OCI-LY1 (cell line): ENCODE data around the gene RGS10.

Experiments used
- H2AFZ ChIP-seq: fragments of 200-600 bp; sonication (generic), shearing (Covaris generic); 2 replicates; pipeline ENCODE4 v1.6.0; 2014; ENCODE audit warnings: antibody characterized with exemption, mild to moderate bottlenecking, low read length
- H3F3A ChIP-seq: fragments of 200-600 bp; sonication (generic), shearing (Covaris generic); 2 replicates; pipeline ENCODE4 v1.6.0; 2014; ENCODE audit warnings: mild to moderate bottlenecking, antibody characterized with exemption, low read length, moderate library complexity; ENCODE audit not compliant: insufficient read depth
- H3K27ac ChIP-seq: fragments of 200-600 bp; sonication (generic); 2 replicates; pipeline ENCODE4 v1.5.1; 2014; ENCODE audit warnings: low read length, mixed run types, mild to moderate bottlenecking, low read depth; ENCODE audit not compliant: poor library complexity, severe bottlenecking
- H3K27me3 ChIP-seq: fragments of 200-600 bp; sonication (generic); 2 replicates; pipeline ENCODE4 v1.6.0; 2014; ENCODE audit warnings: antibody characterized with exemption, mild to moderate bottlenecking, low read length, moderate library complexity; ENCODE audit not compliant: insufficient read depth
- H3K36me3 ChIP-seq: fragments of 200-600 bp; sonication (generic); 2 replicates; pipeline ENCODE4 v1.6.1; 2014; ENCODE audit warnings: mild to moderate bottlenecking, antibody characterized with exemption, low read length, moderate library complexity, mixed read lengths; ENCODE audit not compliant: insufficient read depth
- H3K4me1 ChIP-seq: fragments of 200-600 bp; sonication (generic); 2 replicates; pipeline ENCODE4 v1.5.1; 2014; ENCODE audit warnings: mild to moderate bottlenecking, low read length, moderate library complexity; ENCODE audit not compliant: insufficient read depth, severe bottlenecking
- H3K4me2 ChIP-seq: fragments of 200-600 bp; sonication (generic), shearing (Covaris generic); 2 replicates; pipeline ENCODE4 v1.6.1; 2014; ENCODE audit warnings: low read length
- H3K4me3 ChIP-seq: fragments of 200-600 bp; sonication (generic); 2 replicates; pipeline ENCODE4 v1.5.1; 2014; ENCODE audit warnings: low read length, low read depth, mild to moderate bottlenecking, mixed read lengths; ENCODE audit not compliant: poor library complexity, severe bottlenecking
- H3K79me2 ChIP-seq: fragments of 200-600 bp; shearing (Covaris generic); 2 replicates; pipeline ENCODE4 v1.6.1; 2016; ENCODE audit warnings: mixed run types, low read length, mixed read lengths; ENCODE audit not compliant: insufficient read depth
- H3K9ac ChIP-seq: fragments of 200-600 bp; sonication (generic), shearing (Covaris generic); 2 replicates; pipeline ENCODE4 v1.6.1; 2014; ENCODE audit warnings: mild to moderate bottlenecking, low read length, mixed read lengths
- H3K9me2 ChIP-seq: fragments of 200-600 bp; sonication (generic), shearing (Covaris generic); 2 replicates; pipeline ENCODE4 v1.6.1; 2014; ENCODE audit warnings: low read depth, mild to moderate bottlenecking, low read length, mixed read lengths
- H3K9me3 ChIP-seq: fragments of 200-600 bp; shearing (Covaris generic); 2 replicates; pipeline ENCODE4 v1.6.1; 2014; ENCODE audit warnings: low read length, mixed read lengths
- H4K20me1 ChIP-seq: fragments of 200-600 bp; sonication (generic), shearing (Covaris generic); 2 replicates; pipeline ENCODE4 v1.6.0; 2016; ENCODE audit warnings: mild to moderate bottlenecking, low read length; ENCODE audit not compliant: insufficient read depth
- EZH2 ChIP-seq: fragments of 200-600 bp; sonication (generic), shearing (Covaris generic); IDR thresholded peaks from 2 replicates; pipeline ENCODE4 v1.8.0; 2017; ENCODE audit warnings: borderline replicate concordance, mixed run types, mild to moderate bottlenecking, antibody characterized with exemption, low read length, moderate library complexity, mixed read lengths
- TF ChIP-seq, protein P1 (sequence below): fragments of 200-600 bp; sonication (generic), shearing (Covaris generic); IDR thresholded peaks from 2 replicates; pipeline ENCODE4 v1.5.1; 2017; ENCODE audit warnings: mild to moderate bottlenecking, antibody characterized with exemption, low read length, moderate library complexity, mixed read lengths

Gene RGS10

DNA sequence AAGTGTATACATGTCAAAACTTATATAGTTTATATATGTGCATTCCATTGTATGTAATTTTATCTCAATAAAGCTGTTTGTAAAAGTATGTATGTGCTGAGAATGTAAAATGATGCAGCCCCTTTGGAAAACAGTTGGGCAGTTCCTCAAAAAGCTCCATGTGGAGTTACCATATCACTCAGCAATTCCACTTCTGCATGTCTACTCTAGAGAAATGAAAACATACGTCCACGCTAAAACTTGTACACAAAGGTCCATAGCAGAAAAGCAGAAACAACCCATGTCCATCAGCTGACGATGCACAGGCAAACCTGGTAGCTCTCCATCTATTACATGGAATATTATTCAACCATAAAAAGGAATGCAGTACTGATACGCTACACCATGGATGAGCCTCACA lies 8.3 kb upstream of the RGS10 start:
- H3K9ac ChIP-seq = no peak overlapping the region
- H3K4me2 ChIP-seq = no peak overlapping the region
- no peak overlapping the region for H3K4me3 ChIP-seq
- TF ChIP-seq, protein P1, sequence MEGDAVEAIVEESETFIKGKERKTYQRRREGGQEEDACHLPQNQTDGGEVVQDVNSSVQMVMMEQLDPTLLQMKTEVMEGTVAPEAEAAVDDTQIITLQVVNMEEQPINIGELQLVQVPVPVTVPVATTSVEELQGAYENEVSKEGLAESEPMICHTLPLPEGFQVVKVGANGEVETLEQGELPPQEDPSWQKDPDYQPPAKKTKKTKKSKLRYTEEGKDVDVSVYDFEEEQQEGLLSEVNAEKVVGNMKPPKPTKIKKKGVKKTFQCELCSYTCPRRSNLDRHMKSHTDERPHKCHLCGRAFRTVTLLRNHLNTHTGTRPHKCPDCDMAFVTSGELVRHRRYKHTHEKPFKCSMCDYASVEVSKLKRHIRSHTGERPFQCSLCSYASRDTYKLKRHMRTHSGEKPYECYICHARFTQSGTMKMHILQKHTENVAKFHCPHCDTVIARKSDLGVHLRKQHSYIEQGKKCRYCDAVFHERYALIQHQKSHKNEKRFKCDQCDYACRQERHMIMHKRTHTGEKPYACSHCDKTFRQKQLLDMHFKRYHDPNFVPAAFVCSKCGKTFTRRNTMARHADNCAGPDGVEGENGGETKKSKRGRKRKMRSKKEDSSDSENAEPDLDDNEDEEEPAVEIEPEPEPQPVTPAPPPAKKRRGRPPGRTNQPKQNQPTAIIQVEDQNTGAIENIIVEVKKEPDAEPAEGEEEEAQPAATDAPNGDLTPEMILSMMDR = no peak
- TF ChIP-seq EZH2 = no peak
- H3K27ac ChIP-seq = no peak overlapping the region
- no peaks in the 10 kb centered on the region for H3F3A ChIP-seq
- H3K9me2 ChIP-seq = no peaks in the 10 kb centered on the region
- no peaks in the 10 kb centered on the region for H3K79me2 ChIP-seq
- H3K4me1 ChIP-seq = no peaks in the 10 kb centered on the region
- H3K36me3 ChIP-seq = no peaks in the 10 kb centered on the region
- no peaks in the 10 kb centered on the region for H4K20me1 ChIP-seq
- no peaks in the 10 kb centered on the region for H3K9me3 ChIP-seq
- no peak overlapping the region for H2AFZ ChIP-seq
- no peaks in the 10 kb centered on the region for H3K27me3 ChIP-seq

DNA sequence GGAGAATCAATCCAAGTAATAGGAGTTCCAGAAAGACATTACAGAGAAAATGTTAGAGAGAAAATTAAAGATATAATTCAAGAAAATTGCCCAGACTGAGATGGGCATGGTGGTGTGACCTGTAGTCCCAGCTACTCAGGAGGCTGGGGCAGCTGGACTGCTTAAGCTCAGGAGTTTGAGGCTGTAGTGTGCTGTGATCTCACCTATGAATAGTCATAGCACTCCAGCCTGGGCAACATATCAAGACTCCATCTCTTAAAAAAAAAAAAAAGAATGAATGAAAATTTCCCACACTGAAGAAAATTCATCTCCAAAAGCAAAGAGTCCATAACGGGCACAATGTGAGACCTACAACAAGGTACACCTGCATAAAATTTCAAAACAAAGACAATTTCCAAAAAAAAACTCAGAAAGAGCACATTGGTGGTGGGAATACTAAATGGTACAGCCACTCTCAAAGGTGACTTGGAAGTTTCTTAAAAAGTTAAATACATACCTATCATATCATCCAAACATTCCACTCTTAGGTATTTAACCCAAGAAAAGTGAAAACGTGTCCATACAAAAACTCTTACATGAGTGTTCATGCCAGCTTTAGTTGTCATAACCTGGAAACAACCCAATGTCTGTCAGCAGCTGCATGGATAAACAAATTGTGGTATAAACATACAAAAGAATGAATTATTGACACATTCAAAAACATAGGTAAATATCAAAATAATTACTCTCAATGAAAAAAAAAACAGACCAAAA lies 6.9 kb upstream of the RGS10 start:
- Histone ChIP-seq H3K27ac (no peak overlapping the region), H3K9ac (no peak overlapping the region), H2AFZ (no peak overlapping the region), H3K4me1 (no peaks in the 10 kb centered on the region), H3K4me2 (no peak overlapping the region), H4K20me1 (no peaks in the 10 kb centered on the region), H3K79me2 (no peaks in the 10 kb centered on the region), H3F3A (no peaks in the 10 kb centered on the region), H3K9me3 (no peaks in the 10 kb centered on the region), H3K36me3 (no peaks in the 10 kb centered on the region), H3K27me3 (no peaks in the 10 kb centered on the region), H3K9me2 (no peaks in the 10 kb centered on the region), H3K4me3 (no peak overlapping the region)
- no peak for TF ChIP-seq EZH2
- TF ChIP-seq, protein P1 = no peak

DNA sequence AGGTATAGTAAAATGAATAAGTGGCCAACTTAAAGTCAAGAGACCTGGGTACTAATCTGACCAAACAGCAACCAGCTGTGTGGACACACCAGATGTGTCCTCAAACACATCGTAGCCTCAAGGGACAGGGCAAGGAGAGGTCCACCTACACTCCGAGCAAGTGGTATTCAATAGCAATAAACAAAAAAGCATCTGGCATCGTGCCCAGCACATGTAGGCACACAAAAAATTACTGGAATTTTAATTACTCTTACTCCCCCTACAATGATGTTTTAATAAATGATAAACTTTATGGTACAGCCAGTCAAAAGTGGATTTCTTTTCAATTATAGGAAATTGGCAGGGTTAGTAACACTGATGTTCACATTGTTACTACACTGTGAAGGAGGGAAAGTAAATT lies 3.5 kb upstream of the RGS10 start:
- H3K27ac ChIP-seq = no peak overlapping the region
- no peaks in the 10 kb centered on the region for H3K9me2 ChIP-seq
- H3K9me3 ChIP-seq = no peaks in the 10 kb centered on the region
- TF ChIP-seq, protein P1 = no peak
- TF ChIP-seq EZH2 = no peak
- H4K20me1 ChIP-seq = no peaks in the 10 kb centered on the region
- no peaks in the 10 kb centered on the region for H3K79me2 ChIP-seq
- no peaks in the 10 kb centered on the region; the same call in 1 of the 2 replicates for H3K27me3 ChIP-seq
- no peak overlapping the region for H2AFZ ChIP-seq
- no peaks in the 10 kb centered on the region for H3K4me1 ChIP-seq
- H3K9ac ChIP-seq = no peak overlapping the region
- H3F3A ChIP-seq = no peaks in the 10 kb centered on the region
- no peak overlapping the region for H3K4me3 ChIP-seq
- H3K4me2 ChIP-seq = no peak overlapping the region
- no peaks in the 10 kb centered on the region for H3K36me3 ChIP-seq
